ENCODE measurements around the gene FOXD2. TPM values are rescaled to one million over a fixed set of nuclear protein-coding genes. Genes with fewer than 3 reads are reported as not detected.
"Not testable (repeated sequence)": the region's sequence is repeated elsewhere in the genome, so short reads cannot be mapped to it uniquely, and the experiment has no call there.

The FOXD2 gene
- total RNA-seq, 2 experiments from 2014 or later = 0.11 to 0.18 TPM

DNA sequence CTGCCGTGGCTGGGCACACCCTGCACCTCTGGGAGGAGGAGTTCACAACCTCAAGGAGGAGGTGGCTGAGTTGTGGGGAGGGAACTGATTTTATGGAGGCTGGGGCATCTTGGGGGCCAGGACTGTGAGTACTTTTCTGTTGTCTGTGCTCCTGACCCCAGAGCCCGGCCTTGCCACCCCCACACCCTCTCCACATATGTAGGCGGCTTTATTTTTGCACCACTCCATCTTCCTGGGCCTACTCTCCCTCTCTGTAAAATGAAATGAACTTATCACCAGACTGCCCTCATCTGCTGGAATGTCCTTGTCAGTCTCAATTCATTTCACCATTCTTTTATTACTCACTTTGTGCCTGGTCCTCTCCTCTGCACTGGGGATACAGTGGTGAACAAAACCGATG lies 12.8 kb downstream of the FOXD2 start:
- ATAC-seq (no peak), DNase-seq (no peak)
- Mint-ChIP-seq H3K36me3 (ENCODE audit: low read depth) (no peaks in the 10 kb centered on the region), H3K9me3 (no peaks in the 10 kb centered on the region), H3K27ac (no peak overlapping the region), H3K4me3 (no peak overlapping the region), H3K27me3 (peaks cover 71% of the 10 kb centered on the region), H3K4me1 (ENCODE audit: low read depth) (peaks cover 2% of the 10 kb centered on the region)
- CTCF ChIA-PET = interaction anchor here (0.9 to 4.0 kb wide), 3 partner anchors 14 to 255 kb away, joined by 3 to 42 read pairs (median 5); partner anchors contain the start of gene FOXD2
- POLR2A ChIA-PET = no interaction called here
- TF ChIP-seq, protein P1, sequence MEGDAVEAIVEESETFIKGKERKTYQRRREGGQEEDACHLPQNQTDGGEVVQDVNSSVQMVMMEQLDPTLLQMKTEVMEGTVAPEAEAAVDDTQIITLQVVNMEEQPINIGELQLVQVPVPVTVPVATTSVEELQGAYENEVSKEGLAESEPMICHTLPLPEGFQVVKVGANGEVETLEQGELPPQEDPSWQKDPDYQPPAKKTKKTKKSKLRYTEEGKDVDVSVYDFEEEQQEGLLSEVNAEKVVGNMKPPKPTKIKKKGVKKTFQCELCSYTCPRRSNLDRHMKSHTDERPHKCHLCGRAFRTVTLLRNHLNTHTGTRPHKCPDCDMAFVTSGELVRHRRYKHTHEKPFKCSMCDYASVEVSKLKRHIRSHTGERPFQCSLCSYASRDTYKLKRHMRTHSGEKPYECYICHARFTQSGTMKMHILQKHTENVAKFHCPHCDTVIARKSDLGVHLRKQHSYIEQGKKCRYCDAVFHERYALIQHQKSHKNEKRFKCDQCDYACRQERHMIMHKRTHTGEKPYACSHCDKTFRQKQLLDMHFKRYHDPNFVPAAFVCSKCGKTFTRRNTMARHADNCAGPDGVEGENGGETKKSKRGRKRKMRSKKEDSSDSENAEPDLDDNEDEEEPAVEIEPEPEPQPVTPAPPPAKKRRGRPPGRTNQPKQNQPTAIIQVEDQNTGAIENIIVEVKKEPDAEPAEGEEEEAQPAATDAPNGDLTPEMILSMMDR (IDR thresholded peaks at IDR 0.05) = no peak
- intact Hi-C loops (cut with micrococcal nuclease) = no loop called here

DNA sequence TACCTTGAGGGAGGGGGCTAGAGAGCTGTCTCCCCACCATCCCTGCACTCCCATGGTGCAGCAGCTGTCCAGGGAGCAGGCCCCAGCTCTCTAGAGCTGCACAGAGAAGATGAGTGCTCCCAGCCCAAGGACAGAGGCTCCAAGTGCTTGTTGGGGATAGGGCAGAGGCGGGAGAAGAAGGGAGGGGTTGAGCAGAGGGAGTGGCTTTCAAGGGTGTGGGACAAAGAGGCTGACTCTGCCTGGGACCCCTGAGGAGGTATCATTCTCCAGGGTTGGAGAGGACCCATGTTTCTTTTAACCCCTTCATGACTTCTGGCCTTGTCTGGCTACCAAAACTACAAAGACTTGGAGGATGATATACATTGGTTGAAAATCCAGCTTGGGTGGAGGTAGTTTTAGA lies 14.6 kb downstream of the FOXD2 start:
- Mint-ChIP-seq H3K27ac (no peak overlapping the region), H3K4me1 (ENCODE audit: low read depth) (no peaks in the 10 kb centered on the region)

DNA sequence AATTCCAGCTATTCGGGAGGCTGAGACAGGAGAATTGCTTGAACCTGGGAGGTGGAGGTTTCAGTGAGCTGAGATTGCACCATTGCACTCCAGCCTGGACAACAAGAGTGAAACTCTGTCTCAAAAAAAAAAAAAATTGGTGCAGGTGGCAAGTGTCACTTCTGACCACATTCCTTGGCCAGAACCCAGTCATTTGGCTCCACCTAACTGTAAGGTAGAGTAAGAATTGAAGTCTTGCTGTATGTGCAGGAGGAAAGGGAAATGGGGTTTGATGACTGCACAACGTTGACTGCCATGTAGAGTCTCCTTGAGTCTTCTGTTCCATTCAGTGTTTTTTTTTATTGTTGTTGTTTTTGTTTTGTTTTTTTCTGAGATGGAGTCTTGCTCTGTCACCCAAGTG lies 16.1 kb downstream of the FOXD2 start:
- peaks cover 54% of the 10 kb centered on the region for H3K27me3 Mint-ChIP-seq
- ATAC-seq; H3K36me3 Mint-ChIP-seq (ENCODE audit: low read depth); DNase-seq; H3K4me3 Mint-ChIP-seq; POLR2A ChIA-PET; H3K9me3 Mint-ChIP-seq; H3K4me1 Mint-ChIP-seq (ENCODE audit: low read depth); intact Hi-C loops (cut with micrococcal nuclease); H3K27ac Mint-ChIP-seq: not testable (repeated sequence)
- CTCF ChIA-PET = interaction anchor here (0.7 to 1.5 kb wide), 2 partner anchors 17 to 179 kb away, joined by 3 to 4 read pairs; no protein-coding TSS in a partner anchor

More for the DNA sequence above, 14.6 kb downstream of the FOXD2 start:
- H3K9me3 Mint-ChIP-seq = no peaks in the 10 kb centered on the region
- DNase-seq = no peak
- H3K36me3 Mint-ChIP-seq (ENCODE audit: low read depth) = no peaks in the 10 kb centered on the region
- CTCF ChIA-PET = interaction anchor here (1.2 kb wide), 1 partner anchor 20 kb away, joined by 5 read pairs; no protein-coding TSS in a partner anchor
- TF ChIP-seq, protein P1 (IDR thresholded peaks at IDR 0.05) = no peak
- ATAC-seq = no peak
- intact Hi-C loops (cut with micrococcal nuclease) = no loop called here
- no peak overlapping the region for H3K4me3 Mint-ChIP-seq
- peaks cover 58% of the 10 kb centered on the region for H3K27me3 Mint-ChIP-seq
- POLR2A ChIA-PET = no interaction called here

DNA sequence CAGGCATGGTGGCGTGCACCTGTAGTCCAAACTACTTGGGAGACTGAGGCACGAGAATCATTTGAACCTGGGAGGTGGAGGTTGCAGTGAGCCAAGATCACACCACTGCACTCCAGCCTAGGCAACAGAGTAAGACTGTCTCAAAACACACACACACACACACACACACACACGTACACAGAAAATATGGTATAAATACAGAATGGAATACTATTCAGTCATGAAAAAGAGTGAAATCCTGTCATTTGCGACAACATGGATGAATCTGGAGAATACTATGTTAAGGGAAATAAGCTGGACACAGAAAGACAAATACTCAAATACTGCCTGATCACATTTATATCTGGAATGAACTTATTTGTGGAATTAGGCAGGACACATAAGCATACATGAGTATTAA lies 18.4 kb downstream of the FOXD2 start:
- ChIA-PET POLR2A (no interaction called here), CTCF (no interaction called here)
- no peak for ATAC-seq
- Mint-ChIP-seq H3K4me3 (no peak overlapping the region), H3K4me1 (ENCODE audit: low read depth) (no peaks in the 10 kb centered on the region), H3K9me3 (no peaks in the 10 kb centered on the region), H3K27me3 (peaks cover 46% of the 10 kb centered on the region), H3K36me3 (ENCODE audit: low read depth) (no peaks in the 10 kb centered on the region), H3K27ac (no peak overlapping the region)
- TF ChIP-seq, protein P1 (IDR thresholded peaks at IDR 0.05) = no peak
- intact Hi-C loops (cut with micrococcal nuclease) = no loop called here
- no peak for DNase-seq

DNA sequence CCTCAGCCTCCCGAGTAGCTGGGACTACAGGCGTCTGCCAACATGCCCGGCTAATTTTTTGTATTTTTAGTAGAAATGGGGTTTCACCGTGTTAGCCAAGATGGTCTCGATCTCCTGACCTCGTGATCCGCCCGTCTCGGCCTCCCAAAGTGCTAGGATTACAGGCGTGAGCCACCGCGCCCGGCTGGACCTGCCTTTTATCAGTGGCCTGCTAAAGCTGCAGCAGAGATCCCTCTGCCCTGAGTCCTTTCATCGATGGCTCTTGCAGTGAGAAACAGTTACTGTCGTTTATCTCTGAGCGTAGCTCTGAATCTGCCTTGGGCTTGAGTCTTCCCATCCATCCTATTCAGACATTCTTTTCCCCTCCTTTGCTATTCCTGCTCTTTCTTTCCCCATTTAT lies 19.7 kb downstream of the FOXD2 start:
- H3K27me3 Mint-ChIP-seq = peaks cover 48% of the 10 kb centered on the region
- intact Hi-C loops (cut with micrococcal nuclease); H3K27ac Mint-ChIP-seq; ATAC-seq; H3K36me3 Mint-ChIP-seq (ENCODE audit: low read depth); H3K4me3 Mint-ChIP-seq; H3K4me1 Mint-ChIP-seq (ENCODE audit: low read depth); CTCF ChIA-PET; DNase-seq; H3K9me3 Mint-ChIP-seq: not testable (repeated sequence)
- POLR2A ChIA-PET = interaction anchor here (0.7 kb wide), 1 partner anchor 255 kb away, joined by 3 read pairs; no protein-coding TSS in a partner anchor

DNA sequence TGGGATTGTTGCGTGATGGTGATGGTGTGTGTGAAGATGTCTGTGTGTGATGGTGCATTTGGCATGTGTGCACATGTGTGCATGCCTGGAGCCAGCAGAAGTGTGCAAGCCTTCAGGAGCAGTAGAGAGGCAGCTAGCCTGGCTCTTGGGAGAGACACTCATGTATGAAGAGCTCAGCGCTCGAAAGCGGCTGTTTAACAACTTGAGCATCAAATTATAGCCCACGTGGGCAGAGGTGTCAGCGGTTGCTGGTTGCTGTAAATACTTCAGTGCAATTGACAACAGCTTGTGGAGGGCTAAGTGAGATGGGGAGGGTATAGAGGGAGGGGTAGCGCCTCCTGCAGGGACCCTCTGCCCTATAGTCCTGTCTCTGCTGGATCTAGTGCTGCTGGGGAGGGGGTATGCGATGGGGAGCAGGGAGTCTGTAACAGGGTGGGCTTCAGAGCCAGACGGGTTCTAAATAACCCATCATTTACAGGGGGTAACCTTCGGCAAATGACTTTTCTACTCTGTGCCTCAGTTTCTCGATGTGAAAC lies 21.5 kb downstream of the FOXD2 start:
- no peak for DNase-seq
- POLR2A ChIA-PET = no interaction called here
- TF ChIP-seq, protein P1 (IDR thresholded peaks at IDR 0.05) = no peak
- Mint-ChIP-seq H3K36me3 (ENCODE audit: low read depth) (no peaks in the 10 kb centered on the region), H3K4me1 (ENCODE audit: low read depth) (no peaks in the 10 kb centered on the region), H3K9me3 (no peaks in the 10 kb centered on the region), H3K27me3 (peaks cover 55% of the 10 kb centered on the region), H3K27ac (no peak overlapping the region), H3K4me3 (no peak overlapping the region)
- intact Hi-C loops (cut with micrococcal nuclease) = no loop called here
- CTCF ChIA-PET = interaction anchor here (0.9 to 1.0 kb wide), 2 partner anchors 15 to 19 kb away, joined by 3 read pairs; no protein-coding TSS in a partner anchor
- no peak for ATAC-seq
